ENCODE results near the gene PRR27. TPM values are rescaled to one million over a fixed set of nuclear protein-coding genes. Genes with fewer than 3 reads are reported as not detected.

PRR27 gene
- total RNA-seq, 3 donors from 2014 or later (not counting 1 experiment from before 2014, with no cell fraction given) = not detected

GRCh38 chr4:70179811-70180210, 25.8 kb downstream of the PRR27 start:
- WGBS (ENCODE audit: insufficient coverage) = 88% methylated on average over 1 of the region's 2 CpGs

GRCh38 chr4:70181864-70182263, 27.8 kb downstream of the PRR27 start:
- no peak overlapping the region for H3K4me3 Mint-ChIP-seq
- H3K4me1 Mint-ChIP-seq = no peaks in the 10 kb centered on the region
- intact Hi-C loops (cut with micrococcal nuclease) = no loop called here
- DNase-seq (no peak), ATAC-seq (no peak)
- peaks cover 0 to 4% of the 10 kb centered on the region in 2 donors for H3K9me3 Mint-ChIP-seq
- TF ChIP-seq CTCF (IDR thresholded peaks at IDR 0.05) = no peak
- H3K4me3 ChIP-seq (ENCODE audit: low read length) = no peak overlapping the region
- H3K36me3 ChIP-seq (ENCODE audit: control insufficient read depth, insufficient read depth, low read length) = no peaks in the 10 kb centered on the region
- H3K27ac ChIP-seq (ENCODE audit: low read length) = no peak overlapping the region
- H3K36me3 Mint-ChIP-seq = no peaks in the 10 kb centered on the region
- H3K9me3 ChIP-seq (ENCODE audit: control insufficient read depth, insufficient read depth, low read length) = no peaks in the 10 kb centered on the region
- no peaks in the 10 kb centered on the region for H3K27me3 Mint-ChIP-seq (ENCODE audit: low read depth in 2 of 2)
- no peaks in the 10 kb centered on the region for H3K4me1 ChIP-seq (ENCODE audit: control insufficient read depth, insufficient read depth, low read length)
- WGBS (ENCODE audit: insufficient coverage) = no CpG with 5 or more reads among the region's 1 CpG
- H3K27me3 ChIP-seq (ENCODE audit: control insufficient read depth, insufficient read depth, low read length) = no peaks in the 10 kb centered on the region
- no peak overlapping the region for H3K27ac Mint-ChIP-seq

More at GRCh38 chr4:70179811-70180210, 25.8 kb downstream of the PRR27 start:
- no peak for ATAC-seq
- Histone ChIP-seq H3K27ac (ENCODE audit: low read length) (no peak overlapping the region), H3K4me3 (ENCODE audit: low read length) (no peak overlapping the region), H3K9me3 (ENCODE audit: control insufficient read depth, insufficient read depth, low read length) (no peaks in the 10 kb centered on the region), H3K27me3 (ENCODE audit: control insufficient read depth, insufficient read depth, low read length) (no peaks in the 10 kb centered on the region), H3K4me1 (ENCODE audit: control insufficient read depth, insufficient read depth, low read length) (no peaks in the 10 kb centered on the region), H3K36me3 (ENCODE audit: control insufficient read depth, insufficient read depth, low read length) (no peaks in the 10 kb centered on the region)
- H3K36me3 Mint-ChIP-seq = no peaks in the 10 kb centered on the region
- TF ChIP-seq CTCF (IDR thresholded peaks at IDR 0.05) = no peak
- H3K4me3 Mint-ChIP-seq = no peak overlapping the region
- H3K27me3 Mint-ChIP-seq (ENCODE audit: low read depth in 2 of 2) = no peaks in the 10 kb centered on the region
- H3K27ac Mint-ChIP-seq = no peak overlapping the region
- intact Hi-C loops (cut with micrococcal nuclease) = no loop called here
- no peaks in the 10 kb centered on the region for H3K4me1 Mint-ChIP-seq
- no peak for DNase-seq
- peaks cover 0 to 4% of the 10 kb centered on the region in 2 donors for H3K9me3 Mint-ChIP-seq

- Mint-ChIP-seq H3K27ac (no peak overlapping the region), H3K4me1 (no peaks in the 10 kb centered on the region), H3K27me3 (ENCODE audit: low read depth in 2 of 2) (no peaks in the 10 kb centered on the region), H3K9me3 (peaks cover 0 to 4% of the 10 kb centered on the region in 2 donors), H3K4me3 (no peak overlapping the region), H3K36me3 (no peaks in the 10 kb centered on the region)
- Histone ChIP-seq H3K9me3 (ENCODE audit: control insufficient read depth, insufficient read depth, low read length) (no peaks in the 10 kb centered on the region), H3K4me1 (ENCODE audit: control insufficient read depth, insufficient read depth, low read length) (no peaks in the 10 kb centered on the region), H3K36me3 (ENCODE audit: control insufficient read depth, insufficient read depth, low read length) (no peaks in the 10 kb centered on the region), H3K27me3 (ENCODE audit: control insufficient read depth, insufficient read depth, low read length) (no peaks in the 10 kb centered on the region), H3K4me3 (ENCODE audit: low read length) (no peak overlapping the region), H3K27ac (ENCODE audit: low read length) (no peak overlapping the region)
- intact Hi-C loops (cut with micrococcal nuclease) = no loop called here
- no peak for TF ChIP-seq CTCF (IDR thresholded peaks at IDR 0.05)
- 77% methylated on average over 2 of the region's 2 CpGs for WGBS (ENCODE audit: insufficient coverage)
- no peak for DNase-seq
- ATAC-seq = no peak
These were observed 28.6 kb downstream of the PRR27 start for GRCh38 chr4:70182517-70183167.

Data from natural killer cell (primary cell).